Measurements from ENCODE around the gene PARD6B. TPM values are rescaled to one million over a fixed set of nuclear protein-coding genes. Genes with fewer than 3 reads are reported as not detected.

PARD6B gene
- total and polyA plus RNA-seq, 2 donors (not counting 1 experiment from before 2014, with no cell fraction given), result 0.91 to 6.0 TPM

DNA sequence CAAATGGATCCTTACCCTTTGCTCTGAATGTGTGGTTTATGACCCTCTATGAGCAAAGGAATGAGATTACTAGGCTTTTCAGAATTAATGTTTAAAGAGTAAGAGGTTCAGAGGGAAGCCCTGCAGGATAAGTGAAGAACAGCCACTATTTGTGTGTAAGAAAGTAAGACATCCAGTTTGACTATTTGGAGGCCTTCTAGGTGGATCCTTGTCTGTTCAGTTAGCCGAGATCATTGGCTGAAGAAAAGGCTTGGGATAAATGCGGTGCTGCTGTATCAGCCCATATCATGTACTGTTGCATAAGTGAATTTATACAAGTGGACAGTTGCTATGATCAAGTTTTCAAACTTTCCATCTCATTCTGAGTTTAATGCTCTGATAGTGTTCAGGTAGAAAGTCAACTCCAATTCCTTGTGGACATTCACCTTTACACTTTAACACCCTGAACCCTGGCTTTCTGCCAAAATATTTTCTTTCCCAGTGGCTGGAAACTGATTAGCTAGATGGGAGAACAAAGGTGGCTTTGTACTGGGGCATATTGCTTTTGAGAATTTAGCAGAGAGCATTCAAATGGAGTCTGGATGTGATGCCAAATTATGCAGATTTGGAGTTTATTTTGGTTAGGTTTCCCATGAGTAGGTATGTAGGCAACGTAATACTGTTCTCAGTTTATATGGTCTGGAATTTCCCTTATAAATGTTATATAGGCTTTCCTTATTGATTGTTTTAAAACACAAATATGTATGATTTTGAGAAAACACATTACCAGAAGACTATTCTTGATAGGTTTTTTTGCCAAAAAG is 15.0 kb downstream of the PARD6B start:
- intact Hi-C loops (cut with micrococcal nuclease), result loop anchor here (5.0 kb wide), 1 partner anchor 164 kb away; no protein-coding TSS in a partner anchor
- no peak overlapping the region for H3K9ac ChIP-seq (ENCODE audit: low read length)
- H3K4me3 Mint-ChIP-seq, result no peak overlapping the region

More for the DNA sequence above, 15.0 kb downstream of the PARD6B start:
- Mint-ChIP-seq H3K27me3 (no peaks in the 10 kb centered on the region), H3K27ac (no peak overlapping the region), H3K9me3 (ENCODE audit: insufficient read depth) (no peaks in the 10 kb centered on the region), H3K4me1 (peaks cover 6% of the 10 kb centered on the region)
- POLR2A ChIA-PET, result no interaction called here
- Histone ChIP-seq H3K27me3 (replicated peaks in 1 of 4; ENCODE audit: control extremely low read depth in 1 of 4, control insufficient read depth in 3 of 4, insufficient read depth in 4 of 4, low read length in 3 of 4) (no peaks in the 10 kb centered on the region), H3K79me2 (ENCODE audit: control insufficient read depth, insufficient read depth, low read length) (no peaks in the 10 kb centered on the region), H3K4me1 (ENCODE audit: control insufficient read depth in 2 of 2, insufficient read depth in 2 of 2, low read length in 2 of 2) (peaks cover 0 to 3% of the 10 kb centered on the region in 2 donors), H3K4me3 (ENCODE audit: control extremely low read depth in 1 of 5, extremely low read depth in 1 of 5, insufficient read depth in 1 of 5, low read depth in 2 of 5, low read length in 4 of 5) (no peak overlapping the region), H3K4me2 (replicated peaks; ENCODE audit: low read depth, low read length, poor library complexity, severe bottlenecking) (no peak overlapping the region), H3K9me3 (ENCODE audit: control extremely low read depth in 1 of 3, control insufficient read depth in 2 of 3, insufficient read depth in 1 of 3, low read length in 2 of 3) (no peaks in the 10 kb centered on the region), H3K27ac (ENCODE audit: low read length in 2 of 2) (no peak overlapping the region), H2AFZ (ENCODE audit: insufficient read depth, low read depth, low read length, poor library complexity, severe bottlenecking) (no peak overlapping the region), H3K36me3 (replicated peaks in 1 of 2; ENCODE audit: control extremely low read depth in 1 of 2, control insufficient read depth in 1 of 2, extremely low read depth in 1 of 2, insufficient read depth in 2 of 2, low read length in 1 of 2) (peaks cover 8 to 15% of the 10 kb centered on the region in 2 experiments), H4K20me1 (ENCODE audit: control insufficient read depth, insufficient read depth, low read length, poor library complexity, severe bottlenecking) (no peaks in the 10 kb centered on the region)
- WGBS (ENCODE audit: insufficient coverage), result 100% methylated on average over 2 of the region's 3 CpGs
- CTCF ChIA-PET, result interaction anchor here (1.1 kb wide), 1 partner anchor 9 kb away, joined by 3 read pairs; no protein-coding TSS in a partner anchor
- DNase-seq, result no peak
- TF ChIP-seq, protein P1, sequence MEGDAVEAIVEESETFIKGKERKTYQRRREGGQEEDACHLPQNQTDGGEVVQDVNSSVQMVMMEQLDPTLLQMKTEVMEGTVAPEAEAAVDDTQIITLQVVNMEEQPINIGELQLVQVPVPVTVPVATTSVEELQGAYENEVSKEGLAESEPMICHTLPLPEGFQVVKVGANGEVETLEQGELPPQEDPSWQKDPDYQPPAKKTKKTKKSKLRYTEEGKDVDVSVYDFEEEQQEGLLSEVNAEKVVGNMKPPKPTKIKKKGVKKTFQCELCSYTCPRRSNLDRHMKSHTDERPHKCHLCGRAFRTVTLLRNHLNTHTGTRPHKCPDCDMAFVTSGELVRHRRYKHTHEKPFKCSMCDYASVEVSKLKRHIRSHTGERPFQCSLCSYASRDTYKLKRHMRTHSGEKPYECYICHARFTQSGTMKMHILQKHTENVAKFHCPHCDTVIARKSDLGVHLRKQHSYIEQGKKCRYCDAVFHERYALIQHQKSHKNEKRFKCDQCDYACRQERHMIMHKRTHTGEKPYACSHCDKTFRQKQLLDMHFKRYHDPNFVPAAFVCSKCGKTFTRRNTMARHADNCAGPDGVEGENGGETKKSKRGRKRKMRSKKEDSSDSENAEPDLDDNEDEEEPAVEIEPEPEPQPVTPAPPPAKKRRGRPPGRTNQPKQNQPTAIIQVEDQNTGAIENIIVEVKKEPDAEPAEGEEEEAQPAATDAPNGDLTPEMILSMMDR (IDR thresholded peaks at IDR 0.05), result no peak
- TF ChIP-seq EZH2 (IDR thresholded peaks at IDR 0.05; ENCODE audit: borderline replicate concordance, insufficient read depth, low read depth, low read length, poor library complexity, severe bottlenecking), result no peak
- ATAC-seq (ENCODE audit: low read depth), result no peak
